Stimulated activated CD8-positive, alpha-beta memory T cell treated with anti-CD3 and anti-CD28 coated beads, Interleukin-15, amount 100 ng/mL, for 24 hours (primary cell): ENCODE data around the gene SLX1A.
"Not testable (repeated sequence)": the region's sequence is repeated elsewhere in the genome, so short reads cannot be mapped to it uniquely, and the experiment has no call there.

ENCODE experiments used
- DNase-seq: peaks from one replicate; pipeline ENCODE4 v3.0.0-alpha.2; 2020; ENCODE audit warnings: low read depth

Gene SLX1A

DNA sequence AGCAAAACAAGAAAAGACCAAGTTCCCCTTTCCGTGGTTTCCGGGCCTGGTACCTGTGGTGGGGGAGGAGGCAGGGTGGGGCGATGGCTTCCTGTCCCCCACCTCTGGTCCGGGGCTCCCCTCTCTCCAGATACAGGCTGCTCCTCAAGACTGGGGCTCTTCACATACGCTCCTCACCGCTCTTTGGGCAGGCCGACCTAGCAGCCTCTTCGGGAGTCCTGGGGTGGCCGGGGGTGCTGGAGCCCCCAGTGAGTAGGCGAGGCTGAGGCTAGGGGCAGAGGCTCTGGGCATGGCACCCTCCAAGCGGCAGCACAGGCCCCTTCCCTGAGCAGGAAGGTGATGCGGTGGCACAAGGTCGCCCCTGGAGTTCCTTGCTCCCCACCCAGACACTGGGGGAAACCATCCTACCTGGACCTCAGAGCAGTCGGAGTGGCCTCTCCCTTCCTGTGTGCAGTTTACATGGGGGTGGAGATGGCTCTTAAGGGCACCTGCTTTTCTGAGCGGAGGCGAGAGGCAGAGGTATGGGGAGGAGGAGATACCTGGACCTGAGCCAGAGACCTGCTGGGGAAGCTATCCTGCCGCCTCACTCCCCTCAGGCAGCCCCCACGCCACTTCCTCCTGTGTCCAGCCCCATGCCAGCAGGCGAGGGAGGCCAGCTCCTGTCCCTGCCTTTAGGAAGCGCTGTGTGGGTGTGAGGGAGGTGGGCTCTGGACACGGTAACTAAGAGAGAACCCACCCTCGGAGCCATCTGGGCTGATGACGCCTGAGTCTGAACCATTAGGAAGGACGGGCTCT lies 9.4 kb upstream of the SLX1A start:
- DNase-seq, result peak; percentile 35

DNA sequence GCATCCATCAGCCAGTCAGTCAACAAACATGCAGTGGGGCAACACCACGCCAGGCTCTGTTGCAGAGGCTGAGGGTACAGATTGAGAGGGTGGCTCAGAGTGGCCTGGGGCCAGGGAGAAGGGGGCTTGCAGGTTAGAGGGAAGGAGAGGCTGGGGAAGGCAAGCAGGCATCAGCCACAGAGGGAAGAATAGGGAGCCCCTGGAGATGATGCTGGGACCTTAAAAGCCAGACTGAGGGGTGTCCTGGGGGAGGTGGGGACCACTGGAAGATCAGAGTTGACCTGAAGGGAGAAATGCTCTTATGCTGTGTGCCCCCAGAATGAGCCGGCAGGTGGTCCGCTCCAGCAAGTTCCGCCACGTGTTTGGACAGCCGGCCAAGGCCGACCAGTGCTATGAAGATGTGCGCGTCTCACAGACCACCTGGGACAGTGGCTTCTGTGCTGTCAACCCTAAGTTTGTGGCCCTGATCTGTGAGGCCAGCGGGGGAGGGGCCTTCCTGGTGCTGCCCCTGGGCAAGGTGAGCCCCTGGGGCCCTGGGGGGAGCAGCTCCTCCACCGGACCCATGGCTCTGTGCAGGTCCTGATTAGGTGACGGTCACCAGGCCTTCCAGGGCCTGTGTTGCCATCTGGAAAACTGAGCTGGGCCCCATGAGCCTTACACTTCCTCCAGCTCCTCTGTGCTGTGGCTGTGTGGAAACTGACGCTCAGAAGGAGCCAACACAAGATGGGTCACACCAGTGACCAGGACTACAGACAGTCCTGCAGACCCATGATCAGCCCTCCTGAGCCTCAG lies 8.6 kb upstream of the SLX1A start:
- DNase-seq, result peak; percentile 13

DNA sequence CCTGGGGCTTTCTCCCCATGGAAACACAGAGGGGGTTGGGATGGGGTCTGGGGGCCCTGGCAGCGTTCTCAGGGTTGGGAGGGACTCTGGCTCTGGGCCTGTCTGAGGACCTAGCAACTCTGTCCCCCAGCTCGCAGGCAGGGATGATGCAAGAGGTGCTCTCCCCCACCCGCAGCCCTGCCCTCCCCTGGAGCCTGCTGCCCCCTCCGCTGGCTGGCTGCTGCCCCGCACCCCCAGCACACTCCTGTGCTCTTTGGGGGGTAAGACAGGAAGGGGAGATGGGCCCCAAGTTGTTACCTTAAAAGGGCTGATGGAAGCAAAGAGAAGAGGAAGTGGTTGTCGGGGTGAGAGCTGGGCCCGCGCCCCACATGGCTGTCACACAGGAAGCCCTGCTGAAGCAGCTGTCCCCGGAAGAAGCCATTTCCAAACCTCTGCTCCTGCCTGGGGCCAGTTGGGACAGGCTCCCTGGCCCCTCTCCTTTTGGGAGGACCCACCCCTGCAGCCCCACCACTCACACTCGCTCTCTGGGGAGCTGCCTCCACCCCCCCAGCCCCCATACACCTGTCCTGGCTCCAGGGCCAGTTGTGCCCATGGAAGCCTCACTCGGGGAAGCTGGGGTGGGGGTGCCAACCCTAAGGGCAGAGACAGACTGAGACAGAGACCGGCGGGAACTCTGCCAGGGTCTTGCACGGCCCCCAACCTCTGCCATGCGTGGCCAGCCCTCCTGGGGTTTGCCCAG lies 7.8 kb upstream of the SLX1A start:
- DNase-seq, result peak; percentile 50

DNA sequence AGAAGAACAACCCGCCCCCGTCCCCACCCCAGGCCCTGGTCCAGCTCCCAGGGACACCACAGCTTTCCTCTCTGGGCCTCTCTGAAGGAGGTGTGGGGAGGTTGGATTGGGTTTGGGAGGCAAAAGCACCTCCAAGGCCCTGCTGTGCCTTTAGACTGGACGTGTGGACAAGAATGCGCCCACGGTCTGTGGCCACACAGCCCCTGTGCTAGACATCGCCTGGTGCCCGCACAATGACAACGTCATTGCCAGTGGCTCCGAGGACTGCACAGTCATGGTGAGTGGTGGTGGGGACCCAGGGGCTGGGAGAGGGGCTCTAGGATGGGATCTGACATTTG lies 7.3 kb upstream of the SLX1A start:
- DNase-seq, result no peak

DNA sequence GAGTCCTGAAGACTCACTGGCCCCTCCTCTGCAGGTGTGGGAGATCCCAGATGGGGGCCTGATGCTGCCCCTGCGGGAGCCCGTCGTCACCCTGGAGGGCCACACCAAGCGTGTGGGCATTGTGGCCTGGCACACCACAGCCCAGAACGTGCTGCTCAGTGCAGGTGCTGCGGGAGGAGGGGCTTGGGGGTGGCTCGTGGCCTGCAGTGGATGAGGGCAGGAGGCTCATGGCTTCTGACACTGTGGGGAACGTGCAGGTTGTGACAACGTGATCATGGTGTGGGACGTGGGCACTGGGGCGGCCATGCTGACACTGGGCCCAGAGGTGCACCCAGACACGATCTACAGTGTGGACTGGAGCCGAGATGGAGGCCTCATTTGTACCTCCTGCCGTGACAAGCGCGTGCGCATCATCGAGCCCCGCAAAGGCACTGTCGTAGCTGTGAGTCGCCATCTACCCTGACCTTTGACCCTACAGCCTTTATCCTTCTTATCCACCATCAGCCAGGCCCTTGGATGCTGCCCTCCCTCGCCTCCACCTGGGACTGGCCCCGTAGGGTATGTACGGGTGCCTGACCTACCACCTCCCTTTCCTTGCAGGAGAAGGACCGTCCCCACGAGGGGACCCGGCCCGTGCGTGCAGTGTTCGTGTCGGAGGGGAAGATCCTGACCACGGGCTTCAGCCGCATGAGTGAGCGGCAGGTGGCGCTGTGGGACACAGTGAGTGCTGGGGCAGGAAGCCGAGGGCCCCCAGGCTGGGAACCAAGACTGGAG lies 6.7 kb upstream of the SLX1A start:
- peak; percentile 82 for DNase-seq

DNA sequence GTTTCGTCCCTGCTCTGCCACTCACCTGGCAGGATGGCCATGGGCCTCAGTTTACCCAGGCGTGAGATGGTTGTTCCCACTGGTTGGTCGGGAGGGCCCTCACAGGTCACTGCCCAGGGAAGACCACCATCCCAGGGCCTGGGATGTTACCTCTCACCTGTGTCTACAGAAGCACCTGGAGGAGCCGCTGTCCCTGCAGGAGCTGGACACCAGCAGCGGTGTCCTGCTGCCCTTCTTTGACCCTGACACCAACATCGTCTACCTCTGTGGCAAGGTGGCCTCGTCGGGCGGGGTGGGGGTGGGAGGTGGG lies 6.2 kb upstream of the SLX1A start:
- no peak for DNase-seq

DNA sequence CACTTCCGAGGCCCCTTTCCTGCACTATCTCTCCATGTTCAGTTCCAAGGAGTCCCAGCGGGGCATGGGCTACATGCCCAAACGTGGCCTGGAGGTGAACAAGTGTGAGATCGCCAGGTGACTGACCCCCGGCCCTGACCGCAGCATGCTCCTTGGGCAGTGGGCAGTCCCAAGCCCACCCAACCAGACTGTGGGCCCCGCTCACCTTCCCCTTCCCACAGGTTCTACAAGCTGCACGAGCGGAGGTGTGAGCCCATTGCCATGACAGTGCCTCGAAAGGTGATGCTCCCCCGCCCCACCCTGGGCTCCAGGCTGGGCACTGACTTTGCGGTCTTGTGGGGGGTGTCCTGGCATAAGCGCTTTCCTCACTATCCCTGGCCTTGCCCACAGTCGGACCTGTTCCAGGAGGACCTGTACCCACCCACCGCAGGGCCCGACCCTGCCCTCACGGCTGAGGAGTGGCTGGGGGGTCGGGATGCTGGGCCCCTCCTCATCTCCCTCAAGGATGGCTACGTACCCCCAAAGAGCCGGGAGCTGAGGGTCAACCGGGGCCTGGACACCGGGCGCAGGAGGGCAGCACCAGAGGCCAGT lies 5.6 kb upstream of the SLX1A start:
- no peak for DNase-seq

DNA sequence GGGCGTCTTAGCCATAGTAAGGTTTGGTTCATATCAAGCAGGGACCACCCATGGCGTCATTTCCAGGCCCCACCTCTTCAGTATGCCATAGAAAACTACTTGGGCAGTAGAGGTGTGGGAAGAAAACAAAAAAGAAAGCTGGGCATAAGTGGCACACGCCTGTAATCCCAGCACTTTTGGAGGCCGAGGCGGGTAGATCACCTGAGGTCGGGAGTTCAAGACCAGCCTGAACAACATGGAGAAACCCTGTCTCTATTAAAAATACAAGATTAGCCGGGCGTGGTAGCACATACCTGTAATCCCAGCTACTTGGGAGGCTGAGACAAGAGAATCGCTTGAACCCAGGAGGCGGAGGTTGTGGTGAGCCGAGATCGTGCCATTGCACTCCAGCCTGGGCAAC lies 2.5 kb upstream of the SLX1A start:
- not testable (repeated sequence) for DNase-seq

DNA sequence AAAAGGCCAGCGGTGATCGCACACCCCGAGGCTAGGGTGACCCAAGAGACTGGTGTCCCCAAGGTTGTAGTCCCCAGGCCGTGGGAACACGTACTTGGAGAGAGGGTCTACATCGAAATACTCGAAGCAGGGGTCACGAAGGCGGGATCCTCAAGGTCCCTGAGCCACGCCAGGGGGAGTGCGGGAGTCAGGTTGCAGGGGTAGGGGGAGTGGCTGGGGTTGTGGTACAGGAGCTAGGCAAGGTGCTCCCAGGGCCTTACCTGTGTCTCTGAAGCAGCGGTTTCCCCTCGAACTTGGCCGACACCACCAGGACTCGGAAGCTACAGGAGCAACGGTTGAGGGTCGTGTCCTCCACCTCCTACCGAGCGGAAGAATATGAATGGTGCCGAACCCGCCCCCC lies 577 bp upstream of the SLX1A start:
- DNase-seq, result not testable (repeated sequence)

DNA sequence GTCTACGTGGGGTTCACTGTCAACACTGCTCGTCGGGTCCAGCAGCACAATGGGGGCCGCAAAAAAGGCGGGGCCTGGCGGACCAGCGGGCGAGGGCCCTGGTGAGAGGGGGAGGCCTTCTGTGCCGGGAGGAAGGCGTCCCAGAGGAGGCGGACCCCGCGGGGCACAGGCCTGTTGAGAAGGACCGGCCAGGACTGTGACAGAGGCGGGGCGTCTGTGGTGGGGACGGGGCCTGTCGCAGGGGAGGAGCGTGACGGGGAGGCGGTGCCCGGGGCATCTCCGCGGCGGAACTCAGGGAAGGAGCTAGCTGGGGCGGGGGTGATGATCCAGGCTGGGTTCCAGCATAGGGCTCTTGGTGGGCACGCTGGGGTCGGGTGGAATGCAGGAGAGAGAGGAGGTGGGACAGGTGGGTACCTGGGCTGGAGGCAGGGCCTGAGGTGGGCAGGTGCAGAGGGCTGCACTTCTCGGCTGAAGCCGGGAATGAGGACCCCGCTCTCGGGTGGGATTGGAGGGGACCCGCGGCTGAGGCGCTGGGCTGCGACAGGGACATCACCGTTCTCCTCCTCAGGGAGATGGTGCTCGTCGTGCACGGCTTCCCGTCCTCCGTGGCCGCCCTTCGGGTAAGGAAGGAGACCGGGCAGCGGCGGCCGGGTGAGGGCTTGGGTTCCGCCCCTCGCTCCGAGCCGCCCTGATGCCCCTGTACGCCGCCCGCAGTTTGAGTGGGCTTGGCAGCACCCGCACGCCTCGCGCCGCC lies 674 bp downstream of the SLX1A start:
- not testable (repeated sequence) for DNase-seq

DNA sequence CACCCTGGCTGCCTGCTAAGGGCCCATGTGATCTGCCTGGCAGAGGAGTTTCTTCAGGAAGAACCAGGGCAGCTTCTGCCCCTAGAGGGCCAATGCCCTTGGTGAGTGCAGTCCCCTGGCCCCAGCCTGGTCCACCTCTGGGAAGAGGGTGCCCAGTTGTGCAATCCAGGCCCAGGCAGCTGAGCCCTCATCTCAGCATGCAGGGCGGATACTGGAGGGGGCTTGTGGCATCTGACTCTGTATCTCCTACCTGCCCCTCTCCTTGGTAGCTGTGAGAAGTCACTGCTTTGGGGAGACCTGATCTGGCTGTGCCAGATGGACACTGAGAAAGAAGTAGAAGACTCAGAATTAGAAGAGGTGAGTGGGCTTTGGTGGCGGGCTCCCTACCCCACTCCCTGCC lies 3.3 kb downstream of the SLX1A start:
- not testable (repeated sequence) for DNase-seq

DNA sequence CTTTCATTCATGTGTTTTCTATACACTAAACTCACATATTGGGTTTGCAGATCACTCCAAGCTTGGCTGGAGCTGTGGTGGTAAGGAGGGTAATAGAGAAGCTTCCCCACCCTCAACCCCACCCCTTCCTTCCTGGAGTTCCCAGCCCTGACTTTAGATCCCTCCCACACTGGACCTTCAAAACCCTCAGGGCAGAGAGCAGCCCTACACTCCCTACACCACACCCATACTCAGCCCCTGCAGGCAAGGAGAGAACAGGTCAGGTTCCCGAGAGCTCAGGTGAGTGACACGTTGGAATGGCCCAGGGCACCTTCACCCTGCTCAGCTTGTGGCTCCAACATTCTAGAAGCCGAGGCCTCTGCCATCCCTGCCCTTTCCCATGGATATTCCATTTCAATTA lies 5.4 kb downstream of the SLX1A start, which contains the start of gene SULT1A3:
Gene SULT1A3, plus strand, starts transcription at position 207 of the 400 bp plus-strand sequence. CDS start 1,474 bp downstream, outside the sequence.
- DNase-seq, result not testable (repeated sequence)

DNA sequence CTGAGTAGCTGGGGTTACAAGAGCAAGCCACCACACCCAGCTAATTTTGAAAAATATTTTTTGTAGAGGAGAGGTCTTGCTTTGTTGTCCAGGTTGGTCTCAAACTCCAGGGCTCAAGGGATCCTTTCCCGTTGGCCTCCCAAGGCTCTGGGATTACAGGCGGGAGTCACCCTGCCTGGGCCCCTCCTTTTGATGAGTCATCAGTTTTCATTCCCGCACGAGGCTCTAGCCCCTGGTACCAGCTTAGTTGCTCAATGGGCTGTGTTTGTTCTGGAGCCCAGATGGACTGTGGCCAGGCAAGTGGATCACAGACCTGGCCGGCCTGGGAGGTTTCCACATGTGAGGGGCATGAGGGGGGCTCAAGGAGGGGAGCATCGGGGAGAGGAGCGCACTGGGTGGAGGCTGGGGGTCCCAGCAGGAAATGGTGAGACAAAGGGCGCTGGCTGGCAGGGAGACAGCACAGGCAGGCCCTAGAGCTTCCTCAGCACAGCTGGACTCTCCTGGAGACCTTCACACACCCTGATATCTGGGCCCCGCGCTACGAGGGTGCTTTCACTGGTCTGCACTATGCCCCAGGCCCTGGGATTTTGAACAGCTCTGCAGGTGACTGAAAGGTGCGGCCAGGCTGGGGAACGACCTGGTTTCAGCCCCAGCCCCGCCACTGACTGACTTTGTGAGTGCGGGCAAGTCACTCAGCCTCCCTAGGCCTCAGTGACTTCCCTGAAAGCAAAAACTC lies 6.1 kb downstream of the SLX1A start:
- not testable (repeated sequence) for DNase-seq

DNA sequence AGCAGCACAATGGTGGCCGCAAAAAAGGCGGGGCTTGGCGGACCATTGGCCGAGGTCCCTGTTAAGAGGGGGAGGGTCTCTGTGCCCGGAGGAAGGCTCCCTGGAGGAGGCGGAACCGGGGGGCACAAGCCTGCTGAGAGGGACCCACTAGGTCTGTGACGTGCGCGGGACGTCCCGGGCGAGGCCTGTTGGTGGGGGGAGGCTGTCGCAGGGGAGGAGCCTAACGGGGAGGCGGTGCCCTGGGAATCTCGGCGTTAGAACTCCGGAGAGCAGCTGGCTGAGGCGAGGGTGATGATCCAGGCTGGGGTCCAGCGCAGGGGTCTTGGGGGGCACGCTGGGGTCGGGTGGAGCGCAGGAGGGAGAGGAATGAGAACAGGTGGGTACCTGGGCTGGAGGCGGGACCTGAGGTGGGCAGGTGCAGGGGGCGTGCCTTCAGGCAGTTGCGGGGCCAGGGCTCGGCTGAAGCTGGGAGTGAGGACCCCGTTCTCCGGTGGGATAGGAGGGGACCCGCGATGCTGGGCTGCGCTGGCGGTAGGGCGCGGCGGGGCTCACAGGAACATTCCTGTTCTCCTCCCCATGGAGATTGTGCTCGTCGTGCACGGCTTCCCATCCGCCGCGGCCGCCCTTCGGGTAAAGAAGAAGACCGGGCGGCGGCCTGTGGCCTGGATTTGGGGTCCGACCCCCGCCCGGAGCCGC lies 12.0 kb downstream of the SLX1A start:
- DNase-seq, result not testable (repeated sequence)

DNA sequence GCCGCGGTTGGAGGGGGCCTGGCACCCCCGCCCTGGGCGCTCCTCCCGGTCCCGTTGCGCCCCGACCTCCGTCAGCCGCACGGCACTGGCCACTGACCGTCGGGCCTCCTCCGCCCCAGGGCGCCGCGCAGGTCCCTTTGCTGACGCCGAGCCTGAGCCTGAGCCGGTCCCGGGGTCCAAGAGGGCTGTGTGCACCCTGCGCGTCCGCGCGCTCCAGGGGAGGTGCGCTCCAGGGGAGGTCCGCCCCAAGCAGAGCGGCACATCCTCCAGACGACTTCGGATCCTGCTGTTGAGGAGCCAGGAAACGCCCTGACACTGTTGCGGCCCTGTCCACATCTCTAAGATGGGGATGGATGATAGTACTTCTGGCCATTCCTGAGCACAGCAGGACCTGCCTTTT lies 12.6 kb downstream of the SLX1A start:
- not testable (repeated sequence) for DNase-seq

DNA sequence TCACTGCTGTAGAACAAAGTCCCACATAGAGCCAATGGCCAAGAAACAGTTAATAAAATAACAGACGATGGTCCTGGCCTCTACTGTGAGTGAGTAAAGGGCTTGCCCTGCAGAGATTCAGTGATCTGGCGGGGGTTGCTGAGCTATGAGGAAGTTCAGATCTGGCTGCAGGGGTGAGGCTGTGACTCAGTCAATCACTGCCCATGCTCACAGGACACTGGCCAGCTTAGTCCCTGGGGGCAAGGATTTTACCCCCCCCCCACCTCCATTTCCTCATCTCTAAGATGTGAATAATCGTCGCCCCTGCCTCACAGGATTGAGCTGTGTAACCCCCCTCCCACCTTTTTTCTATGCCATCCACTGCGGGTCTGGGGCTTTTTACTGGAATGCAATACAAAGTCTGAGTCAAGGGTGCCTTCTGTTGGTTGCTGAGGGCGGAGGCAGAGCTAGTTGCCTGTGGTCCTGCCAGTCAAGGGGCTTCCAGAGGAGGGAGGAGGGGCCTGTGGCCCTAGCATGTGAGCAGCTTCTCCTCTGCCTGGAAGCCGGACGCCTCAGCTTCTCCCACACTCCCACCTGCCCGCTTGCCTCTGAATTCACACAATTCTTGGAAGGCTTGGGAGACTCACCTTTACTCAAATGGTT lies 13.5 kb downstream of the SLX1A start:
- DNase-seq, result not testable (repeated sequence)

DNA sequence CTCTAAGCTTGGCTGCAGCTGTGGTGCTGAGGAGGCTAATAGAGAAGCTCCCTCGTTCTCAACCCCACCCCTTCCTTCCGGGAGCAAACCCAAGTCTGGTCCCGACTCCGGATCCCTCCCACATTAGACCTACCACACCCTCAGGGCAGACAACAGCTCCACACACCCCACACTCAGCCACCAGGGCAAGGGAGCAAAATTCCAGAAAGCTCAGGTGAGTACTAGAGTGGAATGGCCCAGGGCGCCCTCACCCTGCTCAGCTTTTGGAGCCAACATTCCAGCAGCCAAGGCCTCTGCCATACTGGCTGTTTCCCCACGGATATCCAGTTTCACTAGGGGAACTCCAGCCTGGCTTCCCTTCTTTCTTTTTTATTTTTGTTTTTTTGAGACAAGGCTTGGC lies 15.4 kb downstream of the SLX1A start:
- DNase-seq, result not testable (repeated sequence)

DNA sequence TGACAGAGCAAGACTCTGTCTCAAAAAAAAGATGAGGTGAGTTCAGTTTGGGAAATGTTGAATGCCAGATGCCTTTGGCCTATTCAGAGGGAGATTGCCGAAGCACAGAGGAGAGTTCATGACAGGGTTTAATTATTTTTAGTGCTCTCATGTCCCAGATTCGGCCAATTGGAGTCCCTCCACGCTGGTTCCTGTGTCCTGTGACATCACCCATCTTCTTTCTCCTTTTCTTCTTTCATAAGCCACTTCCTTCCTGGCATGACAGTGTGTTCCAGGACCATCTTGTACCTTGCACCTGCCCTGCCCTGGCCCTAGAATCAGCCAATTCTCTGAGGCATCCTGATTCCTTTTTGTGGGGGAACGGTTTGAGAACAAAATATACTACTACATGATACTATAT lies 17.7 kb downstream of the SLX1A start:
- not testable (repeated sequence) for DNase-seq

DNA sequence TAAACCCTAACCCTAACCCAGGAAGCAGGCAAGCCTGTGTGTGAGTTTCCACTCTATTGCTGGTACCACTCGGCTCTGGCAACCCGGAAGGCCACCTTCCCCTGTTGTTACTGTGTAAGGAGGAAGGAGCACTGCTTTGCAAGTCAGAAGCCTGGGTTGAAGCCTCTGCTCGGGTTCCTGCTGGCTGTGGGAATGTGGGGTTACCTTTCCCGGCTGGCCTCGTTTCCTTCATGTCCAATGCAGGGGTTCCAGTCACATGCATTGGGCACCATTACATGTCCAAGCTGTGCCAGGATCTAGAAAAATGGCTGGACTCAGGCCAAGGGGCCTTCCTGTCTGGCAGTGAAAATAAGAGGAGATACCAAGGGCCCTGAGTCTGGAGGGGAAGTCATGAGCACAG lies 23.4 kb downstream of the SLX1A start:
- not testable (repeated sequence) for DNase-seq
